HepG2 (cell line): Measurements from ENCODE around the gene PHF21B. TPM values are rescaled to one million over a fixed set of nuclear protein-coding genes. Genes with fewer than 3 reads are reported as not detected.

ENCODE experiments used
- ATAC-seq: fragments of 200-7000 bp; cut with Tn5 transposase; 3 replicates; pipeline ENCODE4 v1.9.1; 2020; ENCODE audit warnings: mild to moderate bottlenecking, moderate library complexity
- BruUV-seq: library from RNA; stranded (reverse); fragments of 400-500 nt; replicated peaks from 2 replicates; lab custom pipeline; 2021; lab: Mats Ljungman, UMichigan
- CTCF ChIA-PET: fragments of 300-600 bp; formaldehyde crosslinking; extraction: SDS; loops from one replicate; lab custom pipeline; 2021; ENCODE audit warnings: low total read pairs, inconsistent platforms, low intra/inter-chr PET ratio; lab: Yijun Ruan, JAX
- POLR2A ChIA-PET: fragments of 350-600 bp; sonication (Branson Sonifier 250); formaldehyde crosslinking; loops from one replicate; lab custom pipeline; 2020; ENCODE audit warnings: antibody characterized with exemption, inconsistent platforms; lab: Yijun Ruan, JAX
- DNase-seq: peaks from one replicate; pipeline ENCODE4 v3.0.0-alpha.2; 2015; ENCODE audit warnings: low spot score
- FAIRE-seq: peaks from 3 replicates; lab custom pipeline; 2011; peaks lifted over from hg19 to GRCh38; lab: Jason Lieb, UNC
- H2AFZ ChIP-seq: one replicate; pipeline ENCODE4 v1.6.1; 2011; ENCODE audit warnings: low read length, inconsistent platforms
- H3K27ac ChIP-seq: fragments of 300-600 bp; 3 replicates; pipeline ENCODE4 v1.8.0; 2011; ENCODE audit warnings: mixed run types, mild to moderate bottlenecking, mixed read lengths, low read length, inconsistent platforms; ENCODE audit not compliant: insufficient read depth; ENCODE audit errors: extremely low read length
- H3K27me3 ChIP-seq, 2 experiments: fragments of 200-600 bp in 1 of 2; 2 replicates in 1 of 2; 3 replicates in 1 of 2; pipeline versions ENCODE4 v1.6.0 to v1.8.0; 2011; ENCODE audit warnings: low read length in 2 of 2, mild to moderate bottlenecking in 2 of 2, moderate library complexity in 2 of 2, inconsistent platforms in 1 of 2; ENCODE audit not compliant: insufficient read depth in 2 of 2, control insufficient read depth in 1 of 2
- H3K36me3 ChIP-seq, 2 experiments: fragments of 200-600 bp in 1 of 2; replicated peaks in 1 of 2; 2 replicates in 1 of 2; 3 replicates in 1 of 2; pipeline versions ENCODE4 v1.5.1 to v1.8.0; 2011; ENCODE audit warnings: low read length in 2 of 2, inconsistent platforms in 1 of 2; ENCODE audit not compliant: insufficient read depth in 2 of 2, control insufficient read depth in 1 of 2
- H3K4me1 ChIP-seq: 2 replicates; pipeline ENCODE4 v1.5.1; 2012; ENCODE audit warnings: low read length, inconsistent platforms; ENCODE audit not compliant: insufficient read depth
- H3K4me2 ChIP-seq: 2 replicates; pipeline ENCODE4 v1.6.0; 2011; ENCODE audit warnings: low read depth, low read length, inconsistent platforms
- H3K4me3 ChIP-seq, 3 experiments: fragments of 200-600 bp in 1 of 3; sonication (generic), shearing (Covaris generic) in 1 of 3; replicated peaks in 1 of 3; 2 replicates each; pipeline ENCODE4 v1.5.1; 2011 to 2016; ENCODE audit warnings: low read length in 3 of 3, inconsistent platforms in 2 of 3, low read depth in 2 of 3, mild to moderate bottlenecking in 2 of 3, control low read depth in 1 of 3, mixed read lengths in 1 of 3; ENCODE audit not compliant: insufficient read depth in 1 of 3
- H3K79me2 ChIP-seq: one replicate; pipeline ENCODE4 v1.6.1; 2011; ENCODE audit warnings: low read length, inconsistent platforms; ENCODE audit not compliant: insufficient read depth
- H3K9ac ChIP-seq: 2 replicates; pipeline ENCODE4 v1.6.0; 2011; ENCODE audit warnings: mild to moderate bottlenecking, low read depth, low read length, inconsistent platforms; ENCODE audit not compliant: insufficient read depth
- H3K9me3 ChIP-seq: 2 replicates; pipeline ENCODE4 v1.5.1; 2012; ENCODE audit warnings: mild to moderate bottlenecking, low read length
- H4K20me1 ChIP-seq: 2 replicates; pipeline ENCODE4 v1.6.0; 2011; ENCODE audit warnings: inconsistent platforms, mild to moderate bottlenecking, low read length, moderate library complexity; ENCODE audit not compliant: insufficient read depth
- FOXO1 ChIP-seq: sonication (generic); formaldehyde crosslinking; IDR thresholded peaks from 2 replicates; pipeline ENCODE4 v1.4.0; 2020; ENCODE audit warnings: missing genetic modification reagents
- HNRNPUL1 ChIP-seq: fragments of 200-400 bp; formaldehyde crosslinking; IDR thresholded peaks from 2 replicates; pipeline ENCODE4 v1.6.1; 2017; ENCODE audit warnings: low read depth, mild to moderate bottlenecking, low read length, moderate library complexity
- LCORL ChIP-seq, 2 experiments: fragments of 450-650 bp in 1 of 2; sonication (generic) in 1 of 2; formaldehyde crosslinking in 1 of 2; IDR thresholded peaks; 2 replicates each; pipeline versions ENCODE4 v1.5.0 to v1.6.1; 2017 to 2020; ENCODE audit warnings: antibody characterized with exemption in 1 of 2, missing genetic modification reagents in 1 of 2
- PHF5A ChIP-seq: IDR thresholded peaks from one replicate; pipeline ENCODE4 v1.6.1; 2018; ENCODE audit warnings: low read depth, missing genetic modification reagents; ENCODE audit not compliant: unreplicated experiment
- ZNF296 ChIP-seq: sonication (generic); formaldehyde crosslinking; conservative IDR thresholded peaks from 2 replicates; pipeline ENCODE4 v1.5.0; 2020; ENCODE audit warnings: mild to moderate bottlenecking, missing genetic modification reagents
- ZNF383 ChIP-seq: sonication (generic); formaldehyde crosslinking; IDR thresholded peaks from 2 replicates; pipeline ENCODE4 v1.4.0; 2020; ENCODE audit warnings: missing genetic modification reagents, mild to moderate bottlenecking, borderline replicate concordance
- ZNF543 ChIP-seq: sonication (generic); formaldehyde crosslinking; IDR thresholded peaks from 2 replicates; pipeline ENCODE4 v1.4.0; 2020; ENCODE audit warnings: mild to moderate bottlenecking, missing genetic modification reagents
- ZNF709 ChIP-seq: sonication (generic); formaldehyde crosslinking; IDR thresholded peaks from 2 replicates; pipeline ENCODE4 v1.5.0; 2020; ENCODE audit warnings: mild to moderate bottlenecking, missing genetic modification reagents
- WGBS: methylation state at CpG from one replicate; pipeline ENCODE4 v1.1.6; 2017; ENCODE audit warnings: low lambda C conversion rate; 5-methylcytosine and 5-hydroxymethylcytosine counted together
- in situ Hi-C: cut with HindIII; loops from 2 replicates; pipeline ENCODE4 v1.10.0; 2017; ENCODE audit warnings: low pct_unique_long_range_greater_than_20kb; ENCODE audit not compliant: extremely low pct_ligation_motif_present
- intact Hi-C: fragments of 100-400 bp; cut with micrococcal nuclease; formaldehyde crosslinking; loops from one replicate; pipeline ENCODE4 v1.10.0; 2022; ENCODE audit not compliant: unreplicated experiment
- polyA plus RNA-seq, 8 experiments: library from polyadenylated mRNA; depleted of rRNA in 3 of 8; stranded (reverse) in 7 of 8; unstranded in 1 of 8; fragments of >200 nt; fragmentation: Illumina TruSeq in 4 of 8; extraction: Trizol in 4 of 8; gene quantifications; 2 replicates each; pipeline versions ENCODE4 v1.2.1 to v1.2.3, GENCODE V29; 2011 to 2016; ENCODE audit warnings: low read depth in 4 of 8, missing spikeins in 1 of 8, mixed read lengths in 1 of 8; ENCODE audit not compliant: insufficient read depth in 1 of 8
- total RNA-seq, 5 experiments: library from RNA; depleted of rRNA; stranded (reverse); fragments of >200 nt; fragmentation: Illumina TruSeq; extraction: Trizol; gene quantifications; 2 replicates each; pipeline ENCODE4 v1.2.3, GENCODE V29; 2016; ENCODE audit warnings: low read depth in 1 of 5
- TF ChIP-seq, protein P1 (sequence below): IDR thresholded peaks from 2 replicates; pipeline ENCODE4 v1.6.1; 2016; ENCODE audit warnings: low read depth, borderline replicate concordance
- TF ChIP-seq, protein P2 (sequence below): sonication (generic); formaldehyde crosslinking; IDR thresholded peaks from 2 replicates; pipeline ENCODE4 v1.5.0; 2020; ENCODE audit warnings: mild to moderate bottlenecking, missing genetic modification reagents, borderline replicate concordance

PHF21B gene
- total and polyA plus RNA-seq, 2 of the 13 experiments (the other 11 are each of a cell fraction or from before 2014, with no cell fraction given): not detected

DNA sequence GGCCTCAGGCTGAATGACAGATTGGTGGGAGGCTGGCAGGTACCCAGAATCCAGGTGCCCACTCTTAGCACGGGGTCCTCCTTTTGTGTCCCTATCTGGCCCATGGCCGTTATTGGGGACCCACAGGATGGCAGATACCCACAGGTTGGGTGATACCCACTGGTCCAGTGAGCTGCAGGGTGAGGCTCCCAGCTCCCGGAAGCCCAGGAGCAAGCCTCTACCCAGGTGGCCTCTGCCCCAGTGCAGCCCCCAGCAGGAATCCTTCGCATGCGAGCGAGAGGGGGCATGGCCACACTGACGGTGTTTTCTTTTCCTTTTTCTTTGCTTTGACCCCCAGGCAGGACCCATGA lies 116.1 kb downstream of the PHF21B start:
- Histone ChIP-seq H3K36me3 (no peaks in the 10 kb centered on the region), H3K9ac (no peak overlapping the region), H4K20me1 (no peaks in the 10 kb centered on the region), H3K9me3 (no peaks in the 10 kb centered on the region), H3K4me3 (no peak overlapping the region), H3K4me1 (no peaks in the 10 kb centered on the region), H3K79me2 (no peaks in the 10 kb centered on the region), H3K27me3 (peaks cover 9 to 36% of the 10 kb centered on the region in 2 experiments; a peak in 4 of 5 replicates), H3K27ac (no peak overlapping the region), H2AFZ (no peak overlapping the region), H3K4me2 (no peak overlapping the region)
- no TSS peak for BruUV-seq
- intact Hi-C loops: no loop called here
- DNase-seq (no peak), ATAC-seq (no peak), FAIRE-seq (no peak)
- CTCF ChIA-PET: no interaction called here
- no CpG with 5 or more reads among the region's 7 CpGs for WGBS
- in situ Hi-C loops: no loop called here
- TF ChIP-seq ZNF383 (CRISPR knock-in tag) (no peak), ZNF296 (CRISPR knock-in tag) (no peak), LCORL (IDR thresholded peaks at IDR 0.05) (no peak), LCORL (CRISPR knock-in tag; IDR thresholded peaks at IDR 0.05) (no peak), PHF5A (CRISPR knock-in tag) (no peak), ZNF543 (CRISPR knock-in tag) (no peak), FOXO1 (CRISPR knock-in tag) (no peak), ZNF709 (CRISPR knock-in tag) (no peak), HNRNPUL1 (no peak)
- TF ChIP-seq, protein P1, sequence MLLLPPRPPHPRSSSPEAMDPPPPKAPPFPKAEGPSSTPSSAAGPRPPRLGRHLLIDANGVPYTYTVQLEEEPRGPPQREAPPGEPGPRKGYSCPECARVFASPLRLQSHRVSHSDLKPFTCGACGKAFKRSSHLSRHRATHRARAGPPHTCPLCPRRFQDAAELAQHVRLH (CRISPR knock-in tag): no peak
- TF ChIP-seq, protein P2, sequence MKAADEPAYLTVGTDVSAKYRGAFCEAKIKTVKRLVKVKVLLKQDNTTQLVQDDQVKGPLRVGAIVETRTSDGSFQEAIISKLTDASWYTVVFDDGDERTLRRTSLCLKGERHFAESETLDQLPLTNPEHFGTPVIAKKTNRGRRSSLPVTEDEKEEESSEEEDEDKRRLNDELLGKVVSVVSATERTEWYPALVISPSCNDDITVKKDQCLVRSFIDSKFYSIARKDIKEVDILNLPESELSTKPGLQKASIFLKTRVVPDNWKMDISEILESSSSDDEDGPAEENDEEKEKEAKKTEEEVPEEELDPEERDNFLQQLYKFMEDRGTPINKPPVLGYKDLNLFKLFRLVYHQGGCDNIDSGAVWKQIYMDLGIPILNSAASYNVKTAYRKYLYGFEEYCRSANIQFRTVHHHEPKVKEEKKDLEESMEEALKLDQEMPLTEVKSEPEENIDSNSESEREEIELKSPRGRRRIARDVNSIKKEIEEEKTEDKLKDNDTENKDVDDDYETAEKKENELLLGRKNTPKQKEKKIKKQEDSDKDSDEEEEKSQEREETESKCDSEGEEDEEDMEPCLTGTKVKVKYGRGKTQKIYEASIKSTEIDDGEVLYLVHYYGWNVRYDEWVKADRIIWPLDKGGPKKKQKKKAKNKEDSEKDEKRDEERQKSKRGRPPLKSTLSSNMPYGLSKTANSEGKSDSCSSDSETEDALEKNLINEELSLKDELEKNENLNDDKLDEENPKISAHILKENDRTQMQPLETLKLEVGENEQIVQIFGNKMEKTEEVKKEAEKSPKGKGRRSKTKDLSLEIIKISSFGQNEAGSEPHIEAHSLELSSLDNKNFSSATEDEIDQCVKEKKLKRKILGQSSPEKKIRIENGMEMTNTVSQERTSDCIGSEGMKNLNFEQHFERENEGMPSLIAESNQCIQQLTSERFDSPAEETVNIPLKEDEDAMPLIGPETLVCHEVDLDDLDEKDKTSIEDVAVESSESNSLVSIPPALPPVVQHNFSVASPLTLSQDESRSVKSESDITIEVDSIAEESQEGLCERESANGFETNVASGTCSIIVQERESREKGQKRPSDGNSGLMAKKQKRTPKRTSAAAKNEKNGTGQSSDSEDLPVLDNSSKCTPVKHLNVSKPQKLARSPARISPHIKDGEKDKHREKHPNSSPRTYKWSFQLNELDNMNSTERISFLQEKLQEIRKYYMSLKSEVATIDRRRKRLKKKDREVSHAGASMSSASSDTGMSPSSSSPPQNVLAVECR (CRISPR knock-in tag): no peak
- POLR2A ChIA-PET: no interaction called here
